SIG-M5 (cell line): ENCODE measurements around the gene NOTO.
"Not testable (repeated sequence)": the region's sequence is repeated elsewhere in the genome, so short reads cannot be mapped to it uniquely, and the experiment has no call there.

ENCODE experiments used
- DNase-seq: peaks from one replicate; lab custom pipeline; 2025; lab: John Stamatoyannopoulos, UW

NOTO gene

DNA sequence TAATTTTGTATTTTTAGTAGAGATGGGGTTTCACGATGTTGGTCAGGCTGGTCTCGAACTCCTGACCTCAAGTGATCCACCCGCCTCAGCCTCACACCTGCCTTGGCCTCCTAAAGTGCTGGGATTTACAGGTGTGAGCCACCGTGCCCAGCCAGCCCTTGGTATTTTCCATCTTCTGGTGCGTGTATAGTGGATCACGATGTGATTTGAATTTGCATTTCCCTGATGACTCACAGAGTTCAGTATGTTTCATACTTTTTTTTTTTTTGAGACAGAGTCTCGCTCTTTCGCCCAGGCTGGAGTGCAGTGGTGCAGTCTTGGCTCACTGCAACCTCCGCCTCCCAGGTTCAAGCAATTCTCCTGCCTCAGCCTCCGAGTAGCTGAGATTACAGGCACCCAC lies 2.1 kb upstream of the NOTO start:
- DNase-seq, result not testable (repeated sequence)

DNA sequence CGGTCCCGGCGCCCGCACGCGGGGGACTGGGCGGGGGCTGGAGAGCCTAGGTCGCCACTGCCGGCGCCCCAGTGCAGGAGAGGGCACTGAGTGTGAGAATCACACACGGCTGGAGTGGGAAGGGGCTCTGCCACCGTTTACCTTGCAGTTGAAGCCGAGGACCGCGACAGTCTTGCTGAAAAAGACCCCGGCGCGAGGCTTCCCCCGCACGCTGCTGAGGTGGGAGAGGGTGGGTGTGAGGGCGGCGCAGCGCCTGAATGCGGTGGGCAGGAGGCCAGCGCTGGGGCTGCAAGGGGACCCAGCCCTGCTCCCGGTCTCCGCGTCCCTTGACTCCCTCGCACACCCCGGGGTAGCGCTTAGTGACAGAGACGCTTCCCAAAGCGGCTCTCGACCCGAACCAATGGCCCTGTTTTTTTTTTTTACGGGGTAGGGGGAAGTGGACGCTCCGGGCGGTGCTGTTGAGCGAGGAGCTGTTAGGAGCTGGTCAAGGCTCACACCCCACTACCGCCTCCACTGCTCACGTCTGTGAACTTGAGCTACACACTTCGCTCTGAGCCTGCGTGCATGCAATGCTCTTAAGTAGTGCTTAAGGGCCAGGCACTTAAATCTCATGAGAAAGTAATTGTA lies 794 bp downstream of the NOTO start:
- no peak for DNase-seq

DNA sequence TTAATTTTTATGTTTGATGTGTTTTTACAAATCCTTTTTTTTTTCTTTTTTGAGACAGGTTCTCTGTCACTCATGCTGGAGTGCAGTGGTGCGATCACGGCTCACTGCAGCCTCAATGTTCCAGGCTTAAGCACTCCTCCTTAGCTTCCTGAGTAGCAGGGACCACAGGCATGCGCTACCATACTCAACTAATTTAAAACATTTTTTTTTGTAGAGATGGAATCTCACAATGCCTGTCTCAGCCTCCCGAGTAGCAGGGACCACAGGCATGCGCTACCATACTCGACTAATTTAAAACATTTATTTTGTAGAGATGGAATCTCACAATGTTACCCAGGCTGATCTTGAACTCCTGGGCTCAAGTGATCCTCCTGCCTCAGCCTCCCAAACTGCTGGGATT lies 3.2 kb downstream of the NOTO start:
- DNase-seq, result no peak

GRCh38 chr2:73208258-73208657 lies 5.9 kb downstream of the NOTO start:
- DNase-seq, result no peak

- no peak for DNase-seq
Observed at GRCh38 chr2:73210019-73210418, 7.6 kb downstream of the NOTO start.

DNA sequence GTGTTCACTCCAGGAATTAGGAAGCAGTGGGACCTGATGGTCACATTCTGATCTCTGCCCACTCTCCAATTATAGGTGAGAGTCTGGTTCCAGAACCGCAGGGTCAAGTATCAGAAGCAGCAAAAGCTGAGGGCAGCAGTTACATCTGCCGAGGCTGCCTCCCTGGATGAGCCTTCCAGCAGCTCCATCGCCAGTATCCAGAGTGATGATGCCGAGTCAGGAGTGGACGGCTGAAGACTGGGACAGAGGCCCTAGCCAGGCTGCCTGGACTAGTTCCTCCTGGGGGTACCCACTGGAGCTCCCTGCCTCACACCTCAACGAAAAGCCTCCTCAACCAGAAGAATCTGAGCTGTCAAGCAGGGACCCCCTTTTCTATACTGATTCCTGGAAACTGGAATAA lies 8.3 kb downstream of the NOTO start:
- DNase-seq, result no peak

DNA sequence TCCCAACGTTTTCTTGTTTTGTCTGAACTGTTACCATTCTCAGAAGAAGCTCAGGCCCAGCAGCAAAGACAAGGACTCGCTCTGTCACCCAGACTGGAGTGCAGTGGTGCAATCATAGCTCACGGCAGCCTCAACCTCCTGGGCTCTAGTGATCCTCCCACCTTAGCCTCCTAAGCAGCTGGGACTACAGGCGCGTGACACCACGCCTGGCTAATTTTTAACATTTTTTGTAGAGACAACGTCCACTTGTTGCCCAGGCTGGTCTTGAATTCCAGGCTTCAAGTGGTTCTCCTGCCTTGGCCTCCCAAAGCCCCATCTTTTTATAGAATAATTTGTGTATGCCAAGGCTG lies 9.7 kb downstream of the NOTO start:
- no peak for DNase-seq

DNA sequence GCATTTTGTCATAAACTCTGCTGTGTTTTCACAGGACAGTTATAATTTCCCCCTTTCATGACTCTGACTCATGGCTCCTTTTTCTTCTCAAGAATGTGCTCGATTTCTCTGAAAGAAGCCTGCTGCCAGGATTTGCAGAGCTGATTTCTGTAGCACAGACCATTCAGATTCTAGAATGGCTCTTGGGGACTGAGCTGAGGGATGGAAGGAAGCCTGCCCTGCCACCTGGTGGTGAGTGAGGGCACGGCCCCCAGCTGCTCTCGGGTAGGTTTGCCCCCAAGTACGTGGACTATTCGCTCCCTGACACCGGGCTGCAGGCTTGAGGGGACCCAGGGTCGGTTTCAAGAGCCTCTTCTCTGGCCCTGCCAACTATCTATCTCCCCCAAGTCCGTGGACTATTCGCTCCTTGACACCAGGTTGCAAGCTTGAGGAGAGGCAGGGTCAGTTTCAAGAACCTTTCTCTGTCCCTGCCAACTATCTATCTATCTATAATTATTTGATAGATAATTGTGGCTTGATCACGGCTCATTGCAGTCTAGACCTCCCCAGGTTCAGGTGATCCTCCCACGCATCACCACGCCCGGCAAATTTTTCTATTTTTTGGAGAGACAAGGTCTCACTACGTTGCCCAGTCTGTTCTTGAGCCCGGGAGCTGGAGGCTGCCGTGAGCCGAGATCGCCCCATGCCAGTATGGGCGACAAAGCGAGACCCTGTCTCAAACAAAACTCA lies 10.2 kb downstream of the NOTO start:
- DNase-seq, result no peak

GRCh38 chr2:73214120-73215035 lies 12.0 kb downstream of the NOTO start, which contains the start of gene SMYD5:
SMYD5 (plus strand) TSS chr2:73214245; CDS start chr2:73214267, 22 bp downstream.
- DNase-seq, result peak; percentile 35

- no peak for DNase-seq
Observed at GRCh38 chr2:73215254-73215653, 12.9 kb downstream of the NOTO start.

DNA sequence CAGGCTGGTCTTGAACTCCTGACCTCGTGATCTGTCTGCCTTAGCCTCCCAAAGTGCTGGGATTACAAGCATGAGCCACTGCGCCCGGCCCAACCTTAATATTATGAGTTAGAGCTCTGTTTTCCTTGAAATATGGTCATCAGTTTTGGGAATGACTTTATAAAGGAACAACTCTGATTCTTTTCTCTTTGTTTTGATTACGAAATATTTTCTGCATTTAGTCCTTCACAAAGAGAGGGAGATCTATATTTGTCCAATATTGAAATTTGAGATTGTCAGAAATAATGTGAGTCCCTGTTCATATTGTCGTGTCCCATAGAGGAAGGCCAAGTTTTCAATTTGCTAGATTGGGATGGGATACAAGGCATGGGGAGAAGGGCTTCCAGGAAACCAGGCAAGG lies 14.8 kb downstream of the NOTO start:
- no peak for DNase-seq

- DNase-seq, result no peak
Observed at GRCh38 chr2:73217826-73218225, 15.5 kb downstream of the NOTO start.

- no peak for DNase-seq
Observed at GRCh38 chr2:73218298-73218697, 15.9 kb downstream of the NOTO start.

DNA sequence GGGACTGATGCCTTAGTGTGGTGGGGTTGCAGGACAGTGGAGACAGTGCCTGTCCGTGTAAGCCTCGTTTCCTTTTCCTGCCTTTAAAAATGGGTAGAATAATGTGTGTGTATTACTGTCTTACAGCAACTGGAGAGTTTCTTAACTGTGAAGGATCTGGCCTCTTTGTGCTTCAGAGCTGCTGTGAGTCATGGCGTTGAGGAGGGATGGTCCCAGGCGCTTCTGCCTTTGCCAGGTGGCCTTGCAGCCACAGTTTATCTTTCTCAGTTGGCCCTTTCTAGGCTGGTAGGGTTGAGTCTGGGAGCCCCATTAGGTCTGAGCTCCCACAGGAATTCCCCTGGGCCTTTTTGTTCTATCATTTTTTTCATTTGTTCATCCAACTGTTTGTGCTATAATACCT lies 21.4 kb downstream of the NOTO start:
- no peak for DNase-seq

DNA sequence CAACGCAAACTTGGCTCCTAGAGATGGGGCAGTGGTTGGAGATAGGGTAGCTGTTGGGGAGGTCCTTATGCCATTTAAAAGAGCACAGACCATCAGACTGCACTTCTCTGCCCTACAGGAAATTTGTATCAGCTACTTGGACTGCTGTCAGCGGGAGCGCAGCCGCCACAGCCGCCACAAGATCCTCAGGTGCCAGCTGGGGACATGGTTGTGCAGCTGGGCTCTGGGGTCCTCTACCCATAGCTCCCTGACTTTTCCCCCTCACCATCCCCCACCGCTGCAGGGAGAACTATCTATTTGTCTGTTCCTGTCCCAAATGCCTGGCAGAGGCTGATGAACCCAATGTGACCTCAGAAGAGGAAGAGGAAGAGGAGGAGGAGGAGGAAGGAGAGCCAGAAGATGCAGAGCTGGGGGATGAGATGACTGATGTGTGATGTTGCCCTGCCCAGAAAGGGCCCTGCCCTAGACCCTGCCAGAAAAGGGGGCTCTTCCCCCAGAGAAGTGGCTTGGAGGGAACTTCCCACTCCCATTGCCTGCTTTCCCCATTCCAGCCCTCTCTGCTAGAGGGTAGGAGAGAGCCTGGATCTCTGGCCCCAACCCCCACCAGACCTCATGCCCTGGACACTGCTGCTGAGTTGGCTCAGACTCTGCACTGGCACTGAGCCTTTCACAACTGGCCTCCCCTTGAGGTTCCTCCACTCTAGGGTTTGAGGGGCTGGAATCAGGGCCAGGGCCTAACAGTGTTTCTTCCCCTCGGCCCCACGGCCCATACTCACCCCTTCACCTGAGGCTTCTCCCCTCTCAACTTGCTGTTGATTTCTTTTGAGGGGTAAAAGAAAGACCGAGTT lies 23.4 kb downstream of the NOTO start:
- DNase-seq, result no peak

GRCh38 chr2:73227086-73227485 lies 24.7 kb downstream of the NOTO start:
- no peak for DNase-seq

DNA sequence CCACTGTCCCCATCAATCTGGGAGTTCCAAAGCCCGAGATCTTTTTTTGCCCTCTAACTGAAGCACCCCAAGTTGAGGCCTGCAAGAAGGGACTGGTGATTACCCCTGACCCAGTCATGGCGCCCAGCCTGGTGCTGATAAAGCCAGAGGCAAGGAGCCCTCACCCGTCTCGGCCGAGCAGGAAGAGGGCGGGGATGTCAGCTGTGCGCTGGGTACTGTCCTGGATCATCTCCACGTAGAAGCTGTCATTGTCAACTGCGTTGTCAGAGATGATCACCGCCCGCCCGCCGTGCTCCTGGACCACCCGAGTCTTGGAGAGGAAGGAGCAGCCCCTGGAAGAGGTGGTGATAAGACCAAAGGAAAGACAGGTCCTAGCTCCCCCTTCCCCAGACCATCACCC lies 26.3 kb downstream of the NOTO start:
- no peak for DNase-seq

GRCh38 chr2:73232403-73233153 lies 30.2 kb downstream of the NOTO start:
- DNase-seq, result no peak

DNA sequence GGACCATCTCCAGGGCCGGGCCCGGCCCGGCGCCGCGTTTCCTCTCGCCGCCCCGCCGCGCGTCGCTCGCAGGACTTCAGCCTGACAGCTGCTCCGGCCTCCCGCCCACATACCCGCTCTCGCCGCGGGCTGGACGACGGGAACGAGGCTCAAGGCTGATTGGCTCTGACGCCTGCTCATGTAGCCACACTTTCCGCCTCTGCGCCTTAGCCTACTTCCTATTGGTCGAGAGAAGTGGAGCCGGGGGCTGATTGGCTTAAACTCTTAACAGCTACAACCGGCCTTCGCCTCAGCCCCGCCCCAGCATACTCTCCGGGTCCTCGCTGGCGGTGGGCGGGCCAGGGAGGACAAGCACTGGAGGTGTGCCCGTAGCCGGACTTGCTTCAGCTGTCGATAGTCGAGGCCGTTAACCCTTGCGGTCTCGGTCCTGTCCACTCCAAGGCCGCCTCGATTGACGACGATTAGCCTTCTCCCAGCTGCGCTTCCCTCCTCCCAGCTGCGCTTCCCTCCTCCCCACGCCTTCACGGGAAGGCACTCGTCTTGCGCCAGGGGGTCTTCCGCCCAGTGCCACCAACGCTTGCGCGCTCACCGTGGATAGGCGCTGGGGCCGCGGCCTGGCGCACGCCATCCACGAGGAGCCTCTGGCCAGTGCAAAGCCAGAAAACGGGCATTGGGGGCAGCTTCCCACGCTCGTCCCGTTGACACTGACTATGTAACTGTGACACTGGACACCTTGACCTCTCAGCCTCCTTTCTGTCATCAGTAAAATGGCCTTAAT lies 31.0 kb downstream of the NOTO start, which contains the start of gene PRADC1:
PRADC1 (minus strand) TSS at position 86 of the 778 bp plus-strand sequence; CDS start at position 7, 79 bp downstream.
- peak; percentile 99 for DNase-seq
